Left kidney (tissue), 2 donors: ENCODE data around the gene SLC7A8. TPM values are rescaled to one million over a fixed set of nuclear protein-coding genes. Genes with fewer than 3 reads are reported as not detected.
A peak's percentile ranks its signal among the peaks of the same experiment; 100 is the strongest.

ENCODE experiments used
- DNase-seq: peaks from one replicate; pipeline ENCODE4 v3.0.0-alpha.2; 2013
- polyA plus RNA-seq: library from polyadenylated mRNA; unstranded; fragments of 120-200 nt; gene quantifications from one replicate; pipeline ENCODE4 v1.2.1, GENCODE V29; 2013; ENCODE audit not compliant: insufficient read length

Gene SLC7A8
- polyA plus RNA-seq, 1 donor: 92.4 TPM

- DNase-seq: no peak
Observed at GRCh38 chr14:23185063-23185462, 1.6 kb upstream of the SLC7A8 start.

GRCh38 chr14:23183158-23183470 is 346 bp downstream of the SLC7A8 start:
- no peak for DNase-seq

GRCh38 chr14:23182372-23183157 is 895 bp downstream of the SLC7A8 start:
- peak; percentile 57 for DNase-seq

GRCh38 chr14:23181946-23182345 is 1.5 kb downstream of the SLC7A8 start:
- no peak for DNase-seq

GRCh38 chr14:23181453-23181852 is 2.0 kb downstream of the SLC7A8 start:
- DNase-seq: no peak

- DNase-seq: no peak
Observed at GRCh38 chr14:23177181-23177580, 6.3 kb downstream of the SLC7A8 start.

GRCh38 chr14:23175823-23176222 is 7.6 kb downstream of the SLC7A8 start:
- no peak for DNase-seq

GRCh38 chr14:23174296-23175184 is 8.9 kb downstream of the SLC7A8 start:
- no peak for DNase-seq

GRCh38 chr14:23173796-23174195 is 9.7 kb downstream of the SLC7A8 start:
- no peak for DNase-seq

- DNase-seq: no peak
Observed at GRCh38 chr14:23173031-23173430, 10.4 kb downstream of the SLC7A8 start.

GRCh38 chr14:23172574-23172973 is 10.9 kb downstream of the SLC7A8 start:
- DNase-seq: no peak

- DNase-seq: no peak
Observed at GRCh38 chr14:23172096-23172495, 11.4 kb downstream of the SLC7A8 start.

GRCh38 chr14:23171222-23171975 is 12.1 kb downstream of the SLC7A8 start:
- no peak for DNase-seq

- no peak for DNase-seq
Observed at GRCh38 chr14:23169622-23170021, 13.8 kb downstream of the SLC7A8 start.

GRCh38 chr14:23168246-23168645 is 15.2 kb downstream of the SLC7A8 start:
- DNase-seq: no peak

GRCh38 chr14:23167116-23167847 is 16.2 kb downstream of the SLC7A8 start:
- DNase-seq: no peak

- DNase-seq: no peak
Observed at GRCh38 chr14:23164949-23165348, 18.5 kb downstream of the SLC7A8 start.

- DNase-seq: no peak
Observed at GRCh38 chr14:23164250-23164649, 19.2 kb downstream of the SLC7A8 start.

- DNase-seq: no peak
Observed at GRCh38 chr14:23163830-23164229, 19.6 kb downstream of the SLC7A8 start.

- DNase-seq: no peak
Observed at GRCh38 chr14:23162800-23163199, 20.7 kb downstream of the SLC7A8 start.

- no peak for DNase-seq
Observed at GRCh38 chr14:23162005-23162404, 21.5 kb downstream of the SLC7A8 start.

GRCh38 chr14:23160924-23161522 is 22.4 kb downstream of the SLC7A8 start:
- DNase-seq: no peak
